ENCODE data around the gene ZDHHC14. TPM values are rescaled to one million over a fixed set of nuclear protein-coding genes. Genes with fewer than 3 reads are reported as not detected.

The ZDHHC14 gene
- total RNA-seq, 3 donors from 2014 or later = 9.1 to 10.5 (median 10.0) TPM

- no peaks in the 10 kb centered on the region for H3K9me3 ChIP-seq
- H3K4me1 ChIP-seq (ENCODE audit: low read depth) = peaks cover 3% of the 10 kb centered on the region
- TF ChIP-seq CTCF (IDR thresholded peaks at IDR 0.05) = no peak
- intact Hi-C loops (cut with DNase I, micrococcal nuclease) = no loop called here
- no peak overlapping the region for H3K4me3 ChIP-seq
- H3K36me3 ChIP-seq (ENCODE audit: low read depth) = no peaks in the 10 kb centered on the region
- ATAC-seq = no peak
- no peak for DNase-seq
These were observed 59.2 kb downstream of the ZDHHC14 start for GRCh38 chr6:157440171-157440570.

GRCh38 chr6:157442291-157442690 lies 61.3 kb downstream of the ZDHHC14 start:
- no peaks in the 10 kb centered on the region for H3K4me1 ChIP-seq (ENCODE audit: low read depth)
- no peaks in the 10 kb centered on the region for H3K36me3 ChIP-seq (ENCODE audit: low read depth)
- no peak overlapping the region for H3K4me3 ChIP-seq
- intact Hi-C loops (cut with DNase I, micrococcal nuclease) = no loop called here
- no peaks in the 10 kb centered on the region for H3K9me3 ChIP-seq
- TF ChIP-seq CTCF (IDR thresholded peaks at IDR 0.05) = no peak
- ATAC-seq = no peak
- DNase-seq = no peak

- ATAC-seq (no peak), DNase-seq (no peak)
- intact Hi-C loops (cut with DNase I, micrococcal nuclease) = no loop called here
- Histone ChIP-seq H3K9me3 (no peaks in the 10 kb centered on the region), H3K4me1 (ENCODE audit: low read depth) (no peaks in the 10 kb centered on the region), H3K4me3 (no peak overlapping the region), H3K36me3 (ENCODE audit: low read depth) (no peaks in the 10 kb centered on the region)
- no peak for TF ChIP-seq CTCF (IDR thresholded peaks at IDR 0.05)
These were observed 62.2 kb downstream of the ZDHHC14 start for GRCh38 chr6:157443066-157443800.

- no peak for DNase-seq
- Histone ChIP-seq H3K36me3 (ENCODE audit: low read depth) (no peaks in the 10 kb centered on the region), H3K4me1 (ENCODE audit: low read depth) (peaks cover 9% of the 10 kb centered on the region), H3K9me3 (no peaks in the 10 kb centered on the region), H3K4me3 (no peak overlapping the region)
- intact Hi-C loops (cut with DNase I, micrococcal nuclease) = no loop called here
- TF ChIP-seq CTCF (IDR thresholded peaks at IDR 0.05) = no peak
- ATAC-seq = no peak
These were observed 64.5 kb downstream of the ZDHHC14 start for GRCh38 chr6:157445277-157446009.

- peaks cover 11% of the 10 kb centered on the region for H3K4me1 ChIP-seq (ENCODE audit: low read depth)
- H3K4me3 ChIP-seq = no peak overlapping the region
- H3K36me3 ChIP-seq (ENCODE audit: low read depth) = no peaks in the 10 kb centered on the region
- intact Hi-C loops (cut with DNase I, micrococcal nuclease) = no loop called here
- DNase-seq (no peak), ATAC-seq (no peak)
- TF ChIP-seq CTCF (IDR thresholded peaks at IDR 0.05) = no peak
- no peaks in the 10 kb centered on the region for H3K9me3 ChIP-seq
These were observed 66.7 kb downstream of the ZDHHC14 start for GRCh38 chr6:157447735-157448134.
